NCI-H2081 (cell line): Measurements from ENCODE around the gene KCNE4.

Source experiments
- DNase-seq, 2 experiments: peaks; one replicate each; lab custom pipeline; 2025; lab: John Stamatoyannopoulos, UW

The KCNE4 gene

GRCh38 chr2:223041527-223042109 lies 10.4 kb upstream of the KCNE4 start:
- no peak for DNase-seq

- DNase-seq, result no peak
These were observed 9.7 kb upstream of the KCNE4 start for GRCh38 chr2:223042284-223042683.

DNA sequence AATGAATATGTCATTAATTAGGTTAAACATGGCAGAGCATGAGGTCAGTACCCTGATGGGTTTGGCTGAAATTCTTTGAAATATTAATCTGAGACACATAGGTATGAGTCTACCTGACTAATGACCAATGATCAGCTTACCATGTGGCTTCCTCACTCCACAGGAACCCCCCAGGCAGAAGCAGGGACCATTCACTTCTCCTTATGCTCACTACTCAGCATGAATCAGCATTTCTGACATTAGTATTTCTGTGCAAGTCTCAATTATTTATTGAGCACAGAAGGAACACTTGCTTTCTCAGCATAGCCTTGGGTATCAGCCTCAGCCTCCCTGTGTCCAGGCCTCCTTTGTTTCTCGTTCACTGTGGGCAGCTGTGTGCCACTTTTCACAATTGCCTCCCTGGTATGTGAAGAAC lies 9.3 kb upstream of the KCNE4 start:
- no peak for DNase-seq

DNA sequence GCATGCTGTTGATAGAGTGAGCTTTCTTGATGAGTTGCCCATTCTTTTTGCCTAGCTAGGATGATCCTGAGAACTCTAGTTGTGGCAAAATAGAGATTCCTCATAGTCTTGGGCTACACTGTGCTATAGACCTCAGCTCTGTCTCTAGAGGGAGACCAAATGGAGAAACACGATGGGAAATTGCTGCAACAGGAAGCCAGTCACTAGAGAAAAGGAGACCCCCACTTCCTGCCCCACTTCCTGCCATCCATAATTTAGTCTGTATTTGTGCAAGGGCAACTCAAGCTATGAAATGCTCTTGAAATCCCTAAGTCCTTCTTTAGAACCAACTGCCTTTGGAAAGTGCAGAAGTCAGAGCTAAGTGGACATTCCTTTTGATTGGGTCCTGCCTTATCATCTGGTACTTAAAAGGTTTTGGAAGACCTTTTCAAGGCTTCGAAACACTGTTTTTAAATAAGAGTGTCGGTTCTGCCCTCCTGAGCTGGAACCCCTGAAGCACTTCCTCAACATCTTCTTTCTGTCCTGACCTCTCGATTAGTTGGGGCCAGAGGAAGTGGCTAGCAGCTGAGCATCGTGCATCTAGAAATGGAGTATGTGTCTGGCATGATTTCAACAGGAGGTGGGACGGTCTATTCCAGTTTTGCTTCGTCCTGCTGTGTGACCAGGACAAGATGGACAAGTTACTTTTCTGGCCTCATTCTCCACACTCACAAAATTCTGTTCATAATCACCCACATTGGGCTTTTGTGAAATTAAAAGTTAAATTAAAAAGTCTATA lies 8.6 kb upstream of the KCNE4 start:
- DNase-seq, result no peak

- DNase-seq, result no peak
These were observed 7.7 kb upstream of the KCNE4 start for GRCh38 chr2:223044092-223044836.

DNA sequence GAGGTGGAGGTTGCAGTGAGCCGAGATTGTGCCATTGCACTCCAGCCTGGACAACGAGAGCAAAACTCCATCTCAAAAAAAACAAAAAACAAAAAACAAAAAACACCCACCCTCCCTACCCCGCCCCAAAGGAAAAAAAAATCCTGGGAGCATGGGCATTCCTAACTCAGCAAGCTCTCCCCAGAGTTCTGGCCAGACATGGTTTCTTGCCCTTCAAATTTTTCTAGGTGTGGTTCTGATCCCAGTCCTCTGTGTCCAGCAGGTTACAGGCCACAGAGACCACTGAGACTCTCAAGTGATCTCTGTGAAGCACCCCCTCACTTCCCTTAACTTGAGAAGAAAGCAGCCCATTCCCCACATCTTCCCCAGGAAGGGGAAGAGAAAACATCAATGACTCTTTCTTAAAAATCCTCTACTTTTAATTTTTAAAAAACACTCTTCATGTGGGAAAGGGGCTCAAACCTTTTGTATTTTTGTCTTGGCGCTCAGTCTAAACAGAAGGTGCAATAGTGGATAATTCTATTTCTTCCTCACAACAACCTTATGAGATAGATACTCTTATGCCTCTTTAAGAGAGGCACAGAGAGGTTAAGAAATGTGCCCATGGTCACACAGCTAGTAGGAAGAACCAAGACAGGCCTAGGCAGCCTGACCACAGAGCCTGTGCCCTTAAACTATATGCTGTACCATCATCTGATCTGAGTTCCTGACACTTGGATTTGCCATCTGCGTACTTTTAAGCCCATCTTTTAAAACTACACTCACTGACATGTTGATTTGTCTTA lies 6.9 kb upstream of the KCNE4 start:
- no peak for DNase-seq

DNA sequence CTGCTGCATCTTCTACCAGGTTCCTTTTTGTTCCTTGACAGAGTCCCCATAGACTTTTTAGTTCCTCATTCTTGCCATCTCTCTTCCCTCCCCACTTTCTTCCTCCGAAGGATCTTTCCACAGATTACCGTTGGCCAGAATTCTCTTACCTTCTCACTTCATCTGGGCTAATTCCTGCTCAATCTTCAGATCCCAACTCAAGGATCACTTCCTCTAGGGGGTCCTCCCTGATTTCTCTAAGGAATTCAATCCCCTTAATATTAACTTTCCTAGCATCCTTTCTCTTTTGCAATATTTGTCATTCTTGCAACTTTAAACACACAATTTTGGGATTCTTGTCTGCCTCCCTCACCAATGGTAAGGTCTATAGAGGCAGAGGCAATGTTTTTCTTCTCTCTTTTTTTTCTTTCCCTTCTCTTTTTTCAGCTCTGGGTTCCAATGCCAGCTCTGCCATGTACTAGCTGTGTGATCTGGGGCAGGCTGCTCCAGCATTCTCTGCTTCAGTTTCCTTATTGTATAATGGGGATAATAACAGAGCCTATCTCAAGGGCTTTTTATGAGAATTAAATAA lies 5.4 kb upstream of the KCNE4 start:
- DNase-seq, result no peak

- no peak for DNase-seq
These were observed 4.7 kb upstream of the KCNE4 start for GRCh38 chr2:223047260-223047761.

GRCh38 chr2:223048519-223048918 lies 3.5 kb upstream of the KCNE4 start:
- no peak for DNase-seq

DNA sequence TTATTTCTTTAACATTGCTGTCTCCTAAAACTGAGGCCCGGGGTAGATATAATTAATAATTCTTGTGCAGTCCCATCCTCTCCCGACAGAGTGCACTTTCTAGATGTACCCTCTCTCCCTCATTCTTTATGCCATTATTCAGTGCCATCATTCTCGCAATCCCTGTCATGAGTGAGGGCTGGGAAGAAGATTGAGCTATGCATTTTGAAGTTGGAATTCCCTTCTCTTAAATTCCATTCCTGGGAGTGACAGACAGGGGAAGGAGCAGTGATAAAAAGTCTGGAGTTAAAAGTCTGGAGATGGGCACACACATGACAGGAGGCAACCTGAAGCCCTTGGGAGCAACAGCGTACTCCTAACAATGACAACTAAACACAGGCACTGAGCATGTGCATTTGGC lies 2.6 kb upstream of the KCNE4 start:
- no peak for DNase-seq

- no peak for DNase-seq
These were observed 1.8 kb upstream of the KCNE4 start for GRCh38 chr2:223050188-223050587.

GRCh38 chr2:223050900-223051504 lies 988 bp upstream of the KCNE4 start:
- DNase-seq, result no peak

DNA sequence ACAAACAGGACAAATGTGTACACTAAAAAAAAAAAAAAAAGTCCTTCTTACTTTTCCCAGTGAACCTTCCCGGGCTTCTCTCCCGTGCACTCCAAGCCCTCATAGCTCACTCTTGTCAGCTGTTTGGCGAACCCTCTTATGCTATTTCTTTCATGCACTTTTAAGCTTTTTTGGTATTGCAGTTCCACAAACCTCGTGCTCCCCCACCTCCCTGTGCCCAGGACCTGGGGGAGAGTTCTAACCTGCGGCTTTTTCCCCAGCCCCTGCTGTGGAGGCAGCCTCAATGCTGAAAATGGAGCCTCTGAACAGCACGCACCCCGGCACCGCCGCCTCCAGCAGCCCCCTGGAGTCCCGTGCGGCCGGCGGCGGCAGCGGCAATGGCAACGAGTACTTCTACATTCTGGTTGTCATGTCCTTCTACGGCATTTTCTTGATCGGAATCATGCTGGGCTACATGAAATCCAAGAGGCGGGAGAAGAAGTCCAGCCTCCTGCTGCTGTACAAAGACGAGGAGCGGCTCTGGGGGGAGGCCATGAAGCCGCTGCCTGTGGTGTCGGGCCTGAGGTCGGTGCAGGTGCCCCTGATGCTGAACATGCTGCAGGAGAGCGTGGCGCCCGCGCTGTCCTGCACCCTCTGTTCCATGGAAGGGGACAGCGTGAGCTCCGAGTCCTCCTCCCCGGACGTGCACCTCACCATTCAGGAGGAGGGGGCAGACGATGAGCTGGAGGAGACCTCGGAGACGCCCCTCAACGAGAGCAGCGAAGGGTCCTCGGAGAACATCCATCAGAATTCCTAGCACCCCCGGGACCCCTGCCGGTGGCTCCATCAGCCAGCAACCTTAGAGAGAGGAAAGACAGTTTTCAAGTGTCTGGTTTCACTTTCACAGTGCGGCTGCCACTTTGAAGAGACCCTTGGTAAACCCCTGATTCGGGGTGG lies 826 bp downstream of the KCNE4 start:
- no peak for DNase-seq

GRCh38 chr2:223053484-223054192 lies 1.6 kb downstream of the KCNE4 start:
- no peak for DNase-seq

DNA sequence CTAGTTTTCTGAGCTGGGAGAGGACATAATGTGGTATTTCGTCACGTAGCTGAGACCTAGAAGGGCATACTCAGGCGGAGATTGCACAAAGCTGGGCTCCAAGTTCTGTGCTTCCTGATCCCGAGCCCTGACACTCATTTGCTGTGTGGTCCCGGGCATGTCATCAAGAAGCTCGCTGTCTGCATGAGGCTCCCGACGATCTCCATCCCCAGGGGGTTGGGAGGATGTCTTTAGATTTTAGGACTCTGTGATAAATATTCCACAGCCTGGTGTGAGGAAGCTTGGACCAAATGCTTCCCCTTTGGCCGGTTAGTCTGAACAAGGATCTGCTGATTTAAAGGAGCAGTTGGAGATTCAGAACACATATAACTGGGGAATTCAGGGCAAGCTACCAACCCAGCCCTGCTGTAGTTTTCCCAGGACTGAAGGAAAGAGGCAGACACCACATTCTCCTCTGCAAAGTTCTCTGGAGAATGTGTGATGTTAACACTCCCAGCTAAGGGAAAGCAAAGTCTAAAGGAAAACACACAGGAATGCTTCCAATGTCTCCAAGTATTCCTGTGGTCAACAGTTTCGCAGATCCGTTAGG lies 2.3 kb downstream of the KCNE4 start:
- no peak for DNase-seq

- peak; percentile 58 to 73 for DNase-seq
These were observed 3.1 kb downstream of the KCNE4 start for GRCh38 chr2:223055140-223055539.

- DNase-seq, result peak in 1 of 2 experiments; percentile 47
These were observed 3.8 kb downstream of the KCNE4 start for GRCh38 chr2:223055836-223056235.

DNA sequence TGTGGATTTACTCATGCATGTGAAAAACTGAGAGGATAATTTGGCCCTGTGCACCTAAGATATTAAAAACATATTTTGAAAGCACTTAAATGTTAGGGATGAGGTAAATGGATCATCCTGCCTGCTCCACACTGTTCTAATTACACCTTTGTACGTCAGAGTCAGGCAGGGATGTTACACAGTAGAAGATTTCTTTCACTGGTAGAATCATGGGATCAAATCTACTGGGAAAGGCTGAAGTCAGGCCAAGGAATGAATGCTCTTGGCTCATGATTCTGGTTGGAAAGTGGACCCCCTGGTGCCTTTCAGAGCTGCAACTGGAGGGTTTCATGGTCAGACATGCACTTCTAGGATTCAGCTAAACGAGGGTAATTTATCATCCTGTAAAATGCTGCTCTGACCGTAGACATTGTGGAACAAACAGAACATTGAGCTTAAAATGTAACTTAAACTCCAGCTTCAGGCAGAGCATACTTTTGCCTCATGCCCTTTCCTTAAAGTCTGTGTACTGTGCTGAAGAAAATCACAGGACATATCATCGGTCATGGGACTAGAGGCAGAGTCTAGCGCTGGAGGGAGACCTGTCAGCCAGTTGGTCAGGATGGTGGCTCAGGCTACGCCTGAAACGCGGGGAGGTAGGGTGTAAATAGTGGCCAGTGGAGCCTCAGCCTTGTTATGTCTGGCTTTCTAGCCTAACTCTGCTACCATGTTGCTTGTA lies 4.9 kb downstream of the KCNE4 start:
- peak in 1 of 2 experiments; percentile 56 for DNase-seq
